ENCODE results near the gene RANBP3.
"Not testable (repeated sequence)": the region's sequence is repeated elsewhere in the genome, so short reads cannot be mapped to it uniquely, and the experiment has no call there.

The RANBP3 gene, protein sequence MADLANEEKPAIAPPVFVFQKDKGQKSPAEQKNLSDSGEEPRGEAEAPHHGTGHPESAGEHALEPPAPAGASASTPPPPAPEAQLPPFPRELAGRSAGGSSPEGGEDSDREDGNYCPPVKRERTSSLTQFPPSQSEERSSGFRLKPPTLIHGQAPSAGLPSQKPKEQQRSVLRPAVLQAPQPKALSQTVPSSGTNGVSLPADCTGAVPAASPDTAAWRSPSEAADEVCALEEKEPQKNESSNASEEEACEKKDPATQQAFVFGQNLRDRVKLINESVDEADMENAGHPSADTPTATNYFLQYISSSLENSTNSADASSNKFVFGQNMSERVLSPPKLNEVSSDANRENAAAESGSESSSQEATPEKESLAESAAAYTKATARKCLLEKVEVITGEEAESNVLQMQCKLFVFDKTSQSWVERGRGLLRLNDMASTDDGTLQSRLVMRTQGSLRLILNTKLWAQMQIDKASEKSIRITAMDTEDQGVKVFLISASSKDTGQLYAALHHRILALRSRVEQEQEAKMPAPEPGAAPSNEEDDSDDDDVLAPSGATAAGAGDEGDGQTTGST

DNA sequence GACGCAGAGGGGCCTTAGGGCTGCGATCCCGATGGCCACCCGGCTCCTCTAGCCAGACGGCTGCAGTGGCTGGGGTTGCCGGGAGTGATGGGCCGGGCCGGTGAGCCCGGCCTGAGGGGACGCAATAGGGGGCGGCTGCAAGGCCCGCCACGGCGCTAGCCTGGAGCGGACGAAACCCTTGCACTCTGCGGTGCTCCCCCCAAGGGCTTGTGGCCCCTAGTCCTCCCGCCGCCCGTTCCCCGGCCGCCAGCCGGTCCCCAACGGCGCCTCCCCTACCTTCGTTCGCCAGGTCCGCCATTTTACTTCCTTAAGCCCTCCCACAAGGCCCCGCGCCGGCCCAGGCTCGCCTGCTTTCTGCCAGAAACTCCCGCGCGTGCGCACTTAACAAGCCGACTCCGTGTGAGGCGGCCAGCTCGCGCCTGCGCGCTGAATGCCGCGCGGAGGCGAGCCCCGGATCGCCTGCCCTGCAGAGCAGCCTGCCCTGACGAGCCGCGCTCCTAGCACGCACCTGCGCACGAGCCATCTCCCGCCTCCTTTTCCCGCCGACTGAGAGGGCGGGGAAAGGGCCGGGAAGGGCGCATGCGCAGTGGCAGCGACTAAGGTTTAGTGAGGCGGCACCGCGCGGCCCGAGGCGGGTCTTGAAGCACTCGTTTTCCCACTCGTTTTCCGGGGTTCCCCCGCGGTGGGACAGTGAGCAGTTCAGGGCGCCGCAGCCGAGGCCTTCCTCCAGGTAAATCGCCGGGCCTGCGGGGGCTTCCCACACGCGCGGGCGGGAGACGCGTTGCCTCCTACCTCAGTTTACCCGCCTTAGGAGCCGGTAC lies at the start of gene RANBP3:
Gene RANBP3 (minus strand): TSS at position 356 of the 821 bp plus-strand sequence. CDS start 58 bp downstream, at position 298.
- peak; percentile 97 for DNase-seq

DNA sequence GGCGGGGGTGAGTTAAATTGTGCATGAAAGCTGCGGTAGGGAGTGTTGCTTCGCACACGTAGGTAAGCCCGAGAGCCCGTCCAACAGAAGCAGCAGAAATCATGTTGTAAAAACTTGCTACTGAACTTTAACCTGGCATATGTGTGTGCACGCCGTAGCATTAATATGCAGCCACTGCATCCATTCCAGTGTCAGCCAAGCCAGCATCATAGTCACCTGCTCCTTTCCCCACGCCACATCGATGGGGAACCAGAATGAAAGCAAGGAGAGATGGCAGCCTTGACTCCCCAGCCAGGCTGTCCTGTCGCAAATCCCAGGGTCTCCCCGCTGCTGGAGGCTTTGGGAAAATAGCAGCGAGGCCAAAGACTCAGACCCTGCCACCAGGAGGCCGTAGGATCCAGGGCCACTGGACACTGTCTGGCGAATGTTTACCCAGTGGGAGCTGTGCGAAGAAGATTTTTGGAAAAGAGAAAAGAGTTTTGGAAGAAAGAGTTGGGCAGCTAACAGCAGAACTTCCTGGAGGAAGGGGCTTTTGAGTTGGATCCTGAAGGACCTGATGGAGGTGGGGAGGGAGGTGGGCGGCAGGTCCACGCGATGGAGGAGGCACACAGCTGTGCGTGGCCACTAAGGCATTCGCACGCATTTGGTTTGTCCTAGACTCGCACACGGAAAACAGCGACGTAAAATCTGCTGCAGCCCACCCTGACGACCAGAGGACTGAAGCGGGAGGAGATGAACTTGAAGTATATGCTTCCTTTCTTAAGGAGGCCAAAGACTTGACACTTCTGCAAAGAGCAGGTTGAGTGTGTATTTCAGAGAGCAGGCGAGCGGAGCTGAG lies 48.7 kb upstream of the RANBP3 start:
- DNase-seq = no peak

DNA sequence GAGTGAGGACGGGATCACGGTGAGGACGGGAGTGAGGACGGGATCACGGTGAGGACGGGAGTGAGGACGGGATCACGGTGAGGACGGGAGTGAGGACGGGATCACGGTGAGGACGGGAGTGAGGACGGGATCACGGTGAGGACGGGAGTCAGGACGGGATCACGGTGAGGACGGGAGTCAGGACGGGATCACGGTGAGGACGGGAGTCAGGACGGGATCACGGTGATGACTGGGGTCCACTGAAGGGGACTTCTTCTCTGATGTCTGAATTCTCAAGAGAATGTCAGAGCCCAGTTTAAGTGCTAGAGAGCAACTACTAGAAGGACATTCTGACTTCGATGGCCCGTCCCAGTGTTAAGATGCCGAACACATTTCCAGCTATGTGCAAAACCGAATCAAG lies 46.8 kb upstream of the RANBP3 start:
- not testable (repeated sequence) for DNase-seq

DNA sequence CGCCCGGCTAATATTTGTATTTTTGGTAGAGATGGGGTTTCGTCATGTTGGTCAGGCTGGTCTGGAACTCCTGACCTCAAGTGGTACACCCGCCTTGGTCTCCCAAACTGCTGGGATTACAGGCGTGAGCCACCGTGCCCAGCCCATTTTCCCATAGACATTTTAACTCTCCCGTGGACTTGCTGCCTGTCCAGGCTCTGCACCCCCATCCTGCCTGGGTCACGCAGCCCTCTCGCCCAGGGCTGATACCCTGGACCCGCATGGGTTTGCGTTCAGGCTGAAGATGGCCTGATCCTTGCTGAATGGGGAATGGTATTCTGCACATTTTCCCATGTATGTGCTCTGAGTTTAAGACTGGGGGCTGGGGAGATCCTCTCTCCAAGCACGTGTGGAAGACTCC lies 46.0 kb upstream of the RANBP3 start:
- no peak for DNase-seq

DNA sequence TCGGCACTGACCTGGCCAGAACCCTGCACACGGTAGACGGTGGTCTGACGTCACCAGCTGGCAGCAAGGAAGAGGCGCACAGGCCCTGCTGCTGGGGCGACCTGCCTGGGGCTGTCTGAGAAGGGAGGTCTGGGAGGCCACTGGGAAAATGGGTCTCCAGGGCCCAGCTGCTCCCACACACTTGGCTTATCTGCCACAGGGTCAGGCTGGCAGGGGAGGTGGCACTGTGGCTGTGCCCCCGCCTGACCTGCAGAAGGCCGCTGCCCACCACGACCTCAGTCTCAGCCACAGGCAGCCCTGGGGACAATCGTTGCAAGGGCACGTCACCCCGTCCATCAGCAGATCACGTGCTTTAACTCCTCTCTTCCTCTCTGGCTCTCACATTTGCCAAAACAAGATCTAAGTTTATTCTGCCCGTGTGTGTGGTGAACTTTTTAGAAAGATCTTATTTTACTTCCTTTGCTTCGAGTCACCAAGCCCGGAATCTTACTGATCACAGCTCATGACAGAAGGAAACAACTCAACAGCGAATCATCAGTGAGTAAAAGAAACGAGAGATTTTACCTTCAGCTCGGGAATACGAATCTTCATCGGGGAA lies 45.2 kb upstream of the RANBP3 start:
- no peak for DNase-seq

DNA sequence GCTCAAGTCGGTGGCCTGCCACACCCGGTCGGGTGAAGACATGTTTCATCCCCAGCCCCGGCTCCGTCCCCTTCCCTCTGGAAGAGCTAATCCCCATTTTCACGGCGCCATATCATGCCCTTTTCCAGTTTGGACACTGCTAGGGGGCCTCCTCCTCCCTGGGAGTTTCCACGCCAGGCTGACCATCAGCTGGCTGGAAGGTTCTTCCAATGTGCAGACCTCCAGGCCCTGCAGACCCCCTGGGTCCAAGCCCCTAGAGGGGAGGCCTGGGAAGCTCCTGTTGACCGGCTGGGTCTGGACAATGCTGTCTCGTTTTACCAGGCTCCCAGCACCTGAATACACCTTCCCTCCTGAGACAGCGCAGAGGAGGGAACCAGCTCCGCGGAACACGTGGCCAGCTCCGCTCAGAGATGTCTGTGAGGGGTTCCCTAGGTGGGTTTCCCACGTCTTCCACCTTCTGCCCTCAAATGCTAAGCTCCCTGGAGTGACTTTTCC lies 44.7 kb upstream of the RANBP3 start:
- DNase-seq = no peak

DNA sequence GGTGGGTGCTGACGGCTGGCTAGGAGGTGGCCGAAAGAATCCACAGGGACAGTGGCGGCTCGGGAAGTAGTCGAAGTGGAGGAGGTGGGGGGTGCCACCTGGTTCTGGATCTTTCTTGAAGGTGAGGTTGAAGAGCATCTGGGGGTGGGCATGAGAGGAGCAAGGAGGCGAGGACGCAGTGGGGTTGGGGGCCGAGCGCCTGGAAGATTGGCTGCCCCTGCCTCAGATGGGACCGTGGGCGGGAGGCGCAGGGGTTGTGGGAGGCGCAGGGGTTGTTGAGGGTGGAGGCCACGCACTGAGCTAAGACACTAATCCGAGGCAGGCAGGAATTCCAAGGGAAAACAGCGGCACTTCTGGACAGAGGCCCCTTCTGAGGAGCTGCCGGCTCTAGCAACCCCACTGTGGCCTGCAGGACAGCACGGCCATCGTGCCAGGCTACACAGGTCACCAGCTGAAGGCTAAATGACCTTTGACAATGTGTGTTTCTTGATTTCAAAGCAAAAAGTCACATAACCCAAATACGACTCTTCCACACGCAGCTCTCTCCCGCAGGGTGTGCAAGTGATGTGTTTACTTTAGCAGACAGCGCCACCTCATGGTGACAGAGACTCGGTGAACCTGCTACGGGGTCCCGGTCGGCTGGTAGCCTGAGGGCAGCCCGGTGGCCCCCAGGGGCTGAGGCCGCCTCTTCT lies 44.1 kb upstream of the RANBP3 start:
- DNase-seq = peak; percentile 70

DNA sequence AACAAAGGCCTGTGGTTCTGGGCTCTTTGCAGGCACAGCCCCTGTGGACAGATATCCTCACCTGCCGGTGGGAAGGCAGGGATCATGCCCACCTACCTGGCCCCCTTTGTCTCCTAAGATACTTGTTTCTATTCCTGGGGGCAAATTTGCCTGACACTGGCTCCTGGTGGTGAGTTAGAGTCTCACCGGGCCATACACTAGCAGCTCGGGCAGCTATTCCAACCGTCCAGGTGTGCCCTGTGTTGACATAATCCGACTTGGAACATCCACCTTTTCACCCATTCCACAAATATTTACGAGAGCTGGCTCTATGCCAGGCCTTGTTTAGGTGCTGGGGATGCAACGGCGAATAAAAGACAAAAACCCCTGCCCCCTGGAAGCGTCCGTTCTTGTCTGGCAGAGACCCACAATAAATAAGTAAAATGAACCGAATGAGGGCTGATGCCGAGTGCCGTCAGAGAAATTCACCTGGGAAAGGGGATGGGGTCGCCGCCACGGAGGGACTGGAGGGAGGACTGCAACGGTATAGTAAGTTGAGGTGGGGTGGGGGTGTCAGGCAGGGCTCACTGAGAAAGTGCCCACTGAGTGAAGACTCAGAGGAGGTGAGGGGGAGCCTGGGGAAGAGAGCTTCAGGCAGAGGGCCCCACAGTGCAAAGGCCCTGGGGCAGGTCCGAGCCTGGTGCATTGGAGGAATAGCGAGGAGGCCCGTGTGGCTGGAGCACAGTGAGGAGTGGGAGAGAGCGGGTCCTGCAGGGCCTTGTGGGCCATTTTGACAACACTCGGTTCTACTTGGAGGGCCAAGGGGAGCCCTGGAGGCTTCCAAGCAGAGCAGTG lies 43.2 kb upstream of the RANBP3 start:
- no peak for DNase-seq

DNA sequence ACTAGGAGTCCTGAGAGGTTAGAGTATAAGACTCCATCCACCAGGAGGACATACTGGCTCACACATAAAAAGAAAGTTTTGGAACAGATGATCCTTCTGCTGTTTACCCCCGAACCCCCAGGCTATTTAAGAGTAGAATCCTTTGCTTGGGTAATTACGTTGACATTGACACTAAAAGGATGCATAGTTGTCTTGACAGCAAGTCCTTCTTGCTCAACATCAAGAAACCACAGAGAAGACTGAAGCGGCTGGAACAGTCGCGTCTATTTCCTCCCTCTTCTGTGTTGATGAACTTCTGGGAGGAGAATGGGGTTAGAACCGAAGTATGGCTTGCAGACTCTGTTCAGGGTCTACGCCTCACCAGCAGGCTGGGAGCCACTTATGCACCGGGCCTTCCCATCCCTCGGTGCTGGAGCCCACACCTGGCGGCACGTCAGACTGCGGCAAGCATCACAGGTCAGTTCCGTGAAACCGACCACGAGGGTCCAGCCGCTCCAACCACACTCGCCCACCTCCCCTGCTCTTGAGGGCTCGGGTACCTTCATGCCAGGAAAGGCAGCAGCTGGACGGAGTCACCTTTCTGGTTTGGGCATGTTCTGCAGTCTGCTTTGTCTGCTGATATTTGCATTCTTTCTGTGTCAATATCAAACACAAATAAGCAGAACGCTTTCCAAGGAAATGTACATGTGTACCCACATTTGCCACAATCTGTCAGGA lies 42.4 kb upstream of the RANBP3 start:
- DNase-seq = no peak

DNA sequence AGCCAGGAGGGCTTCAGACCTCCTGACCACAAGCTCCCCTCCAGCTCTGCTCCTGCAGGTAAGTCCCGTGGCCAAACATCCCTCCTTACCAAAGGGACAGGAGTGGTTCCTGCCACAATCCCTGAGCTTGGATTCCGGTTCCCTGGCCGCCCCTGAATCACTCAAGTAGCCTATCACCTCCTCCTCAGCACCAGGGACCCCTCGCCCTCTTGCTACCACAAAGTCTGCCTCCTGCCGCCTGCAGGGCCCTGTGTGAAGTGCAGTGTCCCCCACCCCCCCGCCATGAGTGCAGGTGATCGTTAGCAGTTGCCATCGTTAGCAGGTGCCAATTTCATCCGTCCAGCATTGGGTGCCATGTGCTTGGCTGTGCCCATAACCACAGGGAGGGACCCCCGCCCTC lies 40.8 kb upstream of the RANBP3 start:
- no peak for DNase-seq

DNA sequence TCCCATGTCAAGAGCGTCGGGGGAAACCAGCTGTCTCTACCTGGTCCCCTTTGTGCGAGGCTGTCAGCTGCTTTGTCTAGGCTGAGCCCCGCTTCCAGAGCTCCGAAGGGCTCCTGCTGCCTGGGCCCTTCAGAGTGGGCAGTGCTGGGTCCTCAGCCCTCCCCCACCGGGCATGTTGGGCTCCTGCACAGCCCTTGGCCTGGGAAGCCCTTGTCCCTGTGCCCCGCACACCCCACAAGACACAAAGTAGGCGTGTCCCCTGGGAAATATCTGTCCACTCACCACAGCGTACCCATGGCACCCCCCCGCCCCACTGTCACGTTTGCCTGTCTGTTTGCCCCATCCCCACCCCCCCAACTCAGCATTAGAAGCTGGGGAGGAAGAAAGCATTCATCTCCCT lies 39.6 kb upstream of the RANBP3 start:
- no peak for DNase-seq

DNA sequence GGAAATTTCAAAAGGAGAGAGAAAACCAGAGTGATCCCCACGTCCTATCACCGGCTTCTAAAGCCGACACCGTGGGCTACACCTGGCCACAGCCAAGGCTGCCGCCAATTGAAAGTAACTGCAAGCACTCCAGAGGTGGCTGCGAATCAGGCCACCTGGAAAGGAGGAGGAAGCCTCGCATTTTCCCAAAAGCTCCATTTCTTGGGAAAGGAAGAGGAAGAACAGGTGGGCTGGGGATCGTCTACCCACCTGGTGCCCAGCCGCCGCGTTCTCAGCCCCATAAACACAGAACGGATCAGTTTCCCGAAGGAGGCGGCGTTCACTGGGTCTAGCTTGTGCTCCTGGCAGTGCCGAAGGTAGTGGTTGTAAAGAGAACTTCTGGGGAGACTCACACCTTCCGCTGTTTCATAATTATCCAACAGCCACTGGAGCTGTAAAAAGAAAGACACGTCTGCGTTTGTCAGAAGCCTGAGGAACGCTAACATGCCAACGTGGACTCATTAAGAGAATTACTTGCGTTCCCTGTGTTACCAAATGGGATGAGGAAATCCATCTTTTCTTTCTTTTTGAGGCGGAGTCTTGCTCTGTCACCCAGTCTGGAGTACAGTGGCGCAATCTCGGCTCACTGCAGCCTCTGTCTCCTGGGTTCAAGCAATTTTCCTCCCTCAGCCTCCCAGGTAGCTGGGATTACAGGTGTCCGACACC lies 38.1 kb upstream of the RANBP3 start:
- no peak for DNase-seq

DNA sequence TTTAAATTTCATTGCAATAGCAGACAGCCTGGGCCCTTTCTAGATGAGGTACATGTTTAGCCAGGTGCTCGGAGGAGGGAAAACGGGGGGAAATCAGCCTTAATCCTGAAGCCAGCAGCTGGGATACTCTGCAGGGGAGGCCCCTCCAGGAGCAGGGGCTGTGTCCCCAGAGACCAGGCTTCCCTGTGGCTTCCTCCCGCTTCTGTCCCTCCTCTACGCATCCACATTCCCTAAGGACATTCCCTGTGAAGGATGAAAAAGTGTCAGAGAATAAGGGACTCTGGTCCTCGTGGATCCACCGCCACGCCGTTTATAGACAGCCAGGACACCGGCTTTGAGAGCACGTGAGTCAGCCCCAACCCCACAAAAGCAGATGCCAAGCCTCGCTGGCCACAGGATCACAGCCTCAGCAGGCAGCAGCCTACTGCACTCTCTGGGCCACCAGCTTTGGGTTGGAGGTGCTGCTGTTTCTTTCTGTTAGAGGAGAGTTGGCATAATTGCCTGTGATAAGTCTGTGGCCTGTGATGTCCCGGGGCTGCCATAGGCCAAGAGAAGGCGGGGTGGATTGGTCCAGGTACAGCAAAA lies 36.7 kb upstream of the RANBP3 start:
- no peak for DNase-seq

DNA sequence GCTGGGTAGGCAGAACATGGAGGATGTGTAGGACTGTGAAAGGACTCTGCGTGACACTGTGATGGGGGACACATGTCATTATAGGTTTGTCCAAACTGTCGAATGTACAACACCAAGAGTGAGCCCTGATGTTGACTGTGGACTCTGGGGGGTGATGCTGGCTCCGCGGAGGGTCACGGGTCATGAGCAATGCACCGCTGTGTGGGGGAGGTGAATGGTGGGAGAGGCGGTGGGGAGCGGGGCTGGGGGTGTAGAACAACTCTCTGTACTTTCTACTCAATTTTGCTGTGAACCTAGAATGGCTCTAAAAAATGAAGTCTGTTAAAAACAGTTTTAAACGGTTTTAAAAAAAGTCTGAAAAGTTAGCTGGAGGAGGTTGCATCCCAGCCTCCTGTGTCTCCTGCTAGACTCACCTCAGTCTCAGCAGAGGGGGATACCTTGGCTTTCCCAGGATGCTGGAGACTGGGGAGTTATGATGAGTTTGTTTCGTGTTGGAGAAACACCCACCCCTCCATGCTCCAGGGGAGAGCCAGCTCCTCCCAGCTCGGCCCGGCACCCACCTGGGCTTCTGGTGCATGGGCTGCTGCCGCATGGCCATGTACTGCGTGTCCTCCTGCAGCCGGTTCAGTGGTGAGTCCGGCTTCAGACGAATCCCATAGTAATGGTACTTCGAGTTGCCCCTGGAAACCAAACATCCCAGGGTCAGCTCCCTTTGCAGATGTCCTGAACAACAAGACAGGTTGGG lies 34.7 kb upstream of the RANBP3 start:
- no peak for DNase-seq

DNA sequence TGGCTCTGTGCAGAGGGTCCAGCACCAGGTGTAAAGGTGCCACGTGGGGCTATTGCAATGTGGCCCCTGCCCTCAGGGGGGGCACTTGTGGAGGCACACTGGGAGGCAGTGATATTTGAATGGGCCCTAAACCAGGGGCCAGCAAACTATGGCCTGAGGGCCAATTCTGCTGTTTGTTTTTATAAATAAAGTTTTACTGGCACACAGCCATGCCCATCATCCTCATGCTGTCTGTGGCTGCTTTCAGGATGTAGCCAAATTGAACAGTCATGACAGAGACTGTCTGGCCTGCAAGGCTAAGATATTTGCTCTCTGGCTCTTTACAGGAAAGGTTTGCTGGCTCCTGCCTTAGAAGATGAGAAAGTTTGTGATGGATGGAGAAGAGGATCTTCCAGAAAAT lies 33.9 kb upstream of the RANBP3 start:
- DNase-seq = no peak

DNA sequence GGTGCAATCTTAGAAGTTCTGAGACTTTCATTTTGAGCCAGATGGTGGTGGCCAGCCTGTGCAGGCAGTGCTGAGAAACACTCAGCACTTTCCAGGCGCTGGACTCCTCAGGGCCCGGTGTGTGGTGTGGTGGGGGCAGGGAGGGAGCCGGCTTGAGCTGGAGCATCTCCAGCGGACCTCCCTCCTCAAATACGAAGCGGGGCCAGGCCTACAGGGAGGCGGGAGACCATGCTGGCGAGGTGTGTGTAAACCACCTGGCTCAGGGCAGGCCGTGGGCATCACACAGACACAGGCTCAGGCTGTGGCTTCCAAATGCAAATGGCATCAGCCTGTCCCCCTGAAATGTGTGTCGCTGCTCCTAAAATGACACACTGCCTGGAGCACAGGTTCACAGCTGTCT lies 33.3 kb upstream of the RANBP3 start:
- DNase-seq = no peak

DNA sequence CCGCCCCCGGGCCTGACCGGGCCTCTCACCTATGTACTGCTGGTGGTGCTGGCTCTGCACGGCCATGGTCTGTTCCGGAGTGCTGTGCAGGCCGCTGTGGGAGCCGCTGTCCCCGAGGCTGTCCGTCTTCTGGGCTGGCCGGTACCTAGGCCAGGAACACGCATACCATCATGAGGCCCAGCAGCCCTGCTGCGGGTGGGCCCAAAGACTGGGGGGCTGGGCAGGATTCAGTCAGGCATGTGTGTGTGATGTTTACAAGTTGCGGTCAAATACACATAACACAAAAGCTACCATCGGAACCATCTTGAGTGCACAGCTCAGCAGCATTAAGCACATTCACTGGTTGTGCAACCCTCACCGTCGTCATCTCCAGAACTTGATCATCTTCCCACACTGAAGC lies 32.2 kb upstream of the RANBP3 start:
- DNase-seq = no peak

DNA sequence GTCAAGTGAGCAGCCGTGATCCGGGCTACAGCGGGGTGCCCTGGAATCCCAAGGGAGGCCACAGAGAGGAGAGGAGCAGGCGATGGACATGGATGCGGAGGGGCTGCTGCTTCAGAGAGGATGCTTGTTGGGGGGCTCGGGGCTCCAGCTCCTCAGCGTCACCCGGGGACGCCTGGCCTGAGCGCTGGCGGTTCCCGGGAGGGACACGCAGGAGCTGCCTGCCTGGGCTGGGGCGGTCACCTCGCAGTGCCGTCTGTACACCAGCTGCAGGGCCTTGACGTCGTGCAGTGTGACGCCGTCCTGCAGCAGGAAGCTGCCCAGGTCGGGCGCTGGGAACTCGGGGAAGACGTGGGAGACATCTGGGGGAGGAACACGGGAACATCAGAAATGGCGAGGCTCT lies 29.9 kb upstream of the RANBP3 start:
- no peak for DNase-seq
